HepG2 (cell line): ENCODE measurements around the gene TOB1. TPM values are rescaled to one million over a fixed set of nuclear protein-coding genes. Genes with fewer than 3 reads are reported as not detected.
A peak's percentile ranks its signal among the peaks of the same experiment; 100 is the strongest.

Experiments used
- BRCA1 ChIP-seq: sonication (generic); formaldehyde crosslinking; IDR thresholded peaks from 2 replicates; pipeline ENCODE4 v1.4.0; 2020; ENCODE audit warnings: missing genetic modification reagents
- CBFB ChIP-seq: sonication (generic); formaldehyde crosslinking; IDR thresholded peaks from 2 replicates; pipeline ENCODE4 v1.4.0; 2020; ENCODE audit warnings: missing genetic modification reagents
- FOXK1 ChIP-seq: sonication (generic); formaldehyde crosslinking; IDR thresholded peaks from 2 replicates; pipeline ENCODE4 v1.4.0; 2020; ENCODE audit warnings: low read depth, missing genetic modification reagents, borderline replicate concordance
- HNRNPH1 ChIP-seq: fragments of 200-400 bp; formaldehyde crosslinking; optimal IDR thresholded peaks from 2 replicates; pipeline ENCODE3; 2017; ENCODE audit warnings: mild to moderate bottlenecking, low read depth, low read length
- MNT ChIP-seq: fragments of 450-650 bp; IDR thresholded peaks from 2 replicates; pipeline ENCODE4 v1.6.1; 2016
- POGZ ChIP-seq: sonication (generic); formaldehyde crosslinking; IDR thresholded peaks from 2 replicates; pipeline ENCODE4 v1.4.0; 2020; ENCODE audit warnings: mild to moderate bottlenecking, missing genetic modification reagents
- SCMH1 ChIP-seq: sonication (generic); formaldehyde crosslinking; IDR thresholded peaks from 2 replicates; pipeline ENCODE4 v1.9.0; 2021; ENCODE audit warnings: missing genetic modification reagents, mild to moderate bottlenecking, borderline replicate concordance
- SETDB1 ChIP-seq: sonication (generic); formaldehyde crosslinking; IDR thresholded peaks from 2 replicates; pipeline ENCODE4 v1.5.1; 2020; ENCODE audit warnings: missing genetic modification reagents, mild to moderate bottlenecking, borderline replicate concordance
- SP1 ChIP-seq, 2 experiments: fragments of 450-650 bp in 1 of 2; sonication (generic) in 1 of 2; formaldehyde crosslinking in 1 of 2; IDR thresholded peaks; 2 replicates each; pipeline versions ENCODE4 v1.4.0 to v1.6.1; 2016 to 2020; ENCODE audit warnings: missing genetic modification reagents in 1 of 2
- TAF1 ChIP-seq: sonication (generic); formaldehyde crosslinking; IDR thresholded peaks from 2 replicates; pipeline ENCODE4 v1.4.0; 2020; ENCODE audit warnings: missing genetic modification reagents
- TCF7 ChIP-seq: sonication (generic); IDR thresholded peaks from 2 replicates; pipeline ENCODE4 v1.6.1; 2016; ENCODE audit warnings: antibody characterized with exemption, low read depth
- TP53 ChIP-seq: sonication (generic); formaldehyde crosslinking; conservative IDR thresholded peaks from 2 replicates; pipeline ENCODE4 v1.4.0; 2020; ENCODE audit warnings: missing genetic modification reagents
- ZFP91 ChIP-seq: sonication (generic); formaldehyde crosslinking; IDR thresholded peaks from 2 replicates; pipeline ENCODE4 v1.9.0; 2022; ENCODE audit warnings: missing genetic modification reagents, mild to moderate bottlenecking, borderline replicate concordance
- ZNF143 ChIP-seq: sonication (generic); formaldehyde crosslinking; IDR thresholded peaks from 2 replicates; pipeline ENCODE4 v1.4.0; 2020; ENCODE audit warnings: missing genetic modification reagents
- ZNF33B ChIP-seq: sonication (generic); formaldehyde crosslinking; IDR thresholded peaks from 2 replicates; pipeline ENCODE4 v1.5.1; 2020; ENCODE audit warnings: mild to moderate bottlenecking, missing genetic modification reagents
- ZNF704 ChIP-seq: sonication (generic); formaldehyde crosslinking; IDR thresholded peaks from 2 replicates; pipeline ENCODE4 v1.8.1; 2023; ENCODE audit warnings: mild to moderate bottlenecking, inconsistent platforms, moderate library complexity, missing genetic modification reagents, borderline replicate concordance
- ZNF713 ChIP-seq: sonication (generic); formaldehyde crosslinking; IDR thresholded peaks from 2 replicates; pipeline ENCODE4 v1.4.0; 2020; ENCODE audit warnings: mild to moderate bottlenecking, missing genetic modification reagents
- ZSCAN22 ChIP-seq: sonication (generic); formaldehyde crosslinking; IDR thresholded peaks from 2 replicates; pipeline ENCODE4 v1.4.0; 2020; ENCODE audit warnings: mild to moderate bottlenecking, missing genetic modification reagents
- polyA plus RNA-seq, 8 experiments: library from polyadenylated mRNA; depleted of rRNA in 3 of 8; stranded (reverse) in 7 of 8; unstranded in 1 of 8; fragments of >200 nt; fragmentation: Illumina TruSeq in 4 of 8; extraction: Trizol in 4 of 8; gene quantifications; 2 replicates each; pipeline versions ENCODE4 v1.2.1 to v1.2.3, GENCODE V29; 2011 to 2016; ENCODE audit warnings: low read depth in 4 of 8, missing spikeins in 1 of 8, mixed read lengths in 1 of 8; ENCODE audit not compliant: insufficient read depth in 1 of 8
- total RNA-seq, 5 experiments: library from RNA; depleted of rRNA; stranded (reverse); fragments of >200 nt; fragmentation: Illumina TruSeq; extraction: Trizol; gene quantifications; 2 replicates each; pipeline ENCODE4 v1.2.3, GENCODE V29; 2016; ENCODE audit warnings: low read depth in 1 of 5
- TF ChIP-seq, protein P1 (sequence below): sonication (generic); formaldehyde crosslinking; IDR thresholded peaks from 2 replicates; pipeline ENCODE4 v1.8.0; 2022; ENCODE audit warnings: mild to moderate bottlenecking, missing genetic modification reagents; ENCODE audit not compliant: insufficient replicate concordance
- TF ChIP-seq, protein P2 (sequence below): sonication (generic); formaldehyde crosslinking; IDR thresholded peaks from 2 replicates; pipeline ENCODE4 v1.9.0; 2021; ENCODE audit warnings: missing genetic modification reagents, borderline replicate concordance

TOB1 gene
- total and polyA plus RNA-seq, 2 of the 13 experiments (the other 11 are each of a cell fraction or from before 2014, with no cell fraction given): 21.9 to 57.7 TPM

DNA sequence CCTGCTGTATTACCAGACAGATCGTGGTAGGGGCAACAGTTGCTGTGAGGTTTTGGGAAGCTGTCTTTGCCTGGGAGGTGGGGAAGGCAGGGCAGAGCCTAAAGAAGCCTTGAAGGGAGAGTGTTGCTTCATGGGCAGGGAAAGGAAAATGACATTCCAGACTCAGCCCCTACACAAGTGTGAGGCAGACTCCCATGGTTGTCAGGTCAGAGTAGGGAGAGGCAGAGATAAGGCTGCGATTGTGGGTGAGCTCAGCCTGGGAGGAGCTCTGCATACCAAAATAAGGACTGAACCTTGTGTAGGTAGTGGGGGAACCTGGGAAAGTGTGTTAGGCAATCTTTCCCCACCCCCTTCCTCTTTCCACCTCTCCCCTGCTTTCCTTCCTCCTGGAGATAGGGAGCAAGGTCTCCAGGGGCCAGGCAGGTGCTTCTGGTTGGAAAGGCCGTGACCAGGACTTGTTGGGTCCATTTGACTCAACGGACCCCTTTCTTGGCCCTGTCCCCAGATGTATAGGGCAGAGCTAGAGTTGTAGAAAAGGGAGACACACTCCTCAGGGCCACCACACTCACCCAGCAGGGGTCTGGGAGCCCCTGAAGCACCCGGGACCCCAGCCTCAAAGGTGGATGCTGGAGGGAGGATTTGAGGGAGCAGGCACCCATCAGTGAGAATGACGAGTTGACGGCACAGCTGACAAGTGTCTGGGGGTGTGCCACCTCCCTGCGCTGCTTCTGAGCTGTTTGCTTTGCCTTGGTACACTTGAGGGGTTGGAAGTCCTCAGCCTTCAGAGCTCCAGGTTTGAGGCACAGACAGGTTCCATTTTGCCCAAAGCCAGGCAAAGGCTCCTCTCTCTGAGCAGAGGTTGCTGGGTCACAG lies 18.5 kb upstream of the TOB1 start (continued):
- TF ChIP-seq ZNF704: no peak
- peak; percentile 45 for TF ChIP-seq ZFP91 (CRISPR knock-in tag)
- TF ChIP-seq, protein P1, sequence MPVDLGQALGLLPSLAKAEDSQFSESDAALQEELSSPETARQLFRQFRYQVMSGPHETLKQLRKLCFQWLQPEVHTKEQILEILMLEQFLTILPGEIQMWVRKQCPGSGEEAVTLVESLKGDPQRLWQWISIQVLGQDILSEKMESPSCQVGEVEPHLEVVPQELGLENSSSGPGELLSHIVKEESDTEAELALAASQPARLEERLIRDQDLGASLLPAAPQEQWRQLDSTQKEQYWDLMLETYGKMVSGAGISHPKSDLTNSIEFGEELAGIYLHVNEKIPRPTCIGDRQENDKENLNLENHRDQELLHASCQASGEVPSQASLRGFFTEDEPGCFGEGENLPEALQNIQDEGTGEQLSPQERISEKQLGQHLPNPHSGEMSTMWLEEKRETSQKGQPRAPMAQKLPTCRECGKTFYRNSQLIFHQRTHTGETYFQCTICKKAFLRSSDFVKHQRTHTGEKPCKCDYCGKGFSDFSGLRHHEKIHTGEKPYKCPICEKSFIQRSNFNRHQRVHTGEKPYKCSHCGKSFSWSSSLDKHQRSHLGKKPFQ (CRISPR knock-in tag): no peak
- TF ChIP-seq TP53 (CRISPR knock-in tag): no peak
- TF ChIP-seq ZSCAN22 (CRISPR knock-in tag): no peak
- TF ChIP-seq SCMH1 (CRISPR knock-in tag): no peak
- no peak for TF ChIP-seq ZNF713
- no peak for TF ChIP-seq CBFB (CRISPR knock-in tag)
- TF ChIP-seq SP1 (IDR thresholded peaks at IDR 0.05): no peak
- TF ChIP-seq SP1 (CRISPR knock-in tag; IDR thresholded peaks at IDR 0.05): peak; percentile 34; the same call in 1 of the 2 replicates
- no peak for TF ChIP-seq BRCA1 (CRISPR knock-in tag)
- TF ChIP-seq MNT: no peak
- TF ChIP-seq, protein P2, sequence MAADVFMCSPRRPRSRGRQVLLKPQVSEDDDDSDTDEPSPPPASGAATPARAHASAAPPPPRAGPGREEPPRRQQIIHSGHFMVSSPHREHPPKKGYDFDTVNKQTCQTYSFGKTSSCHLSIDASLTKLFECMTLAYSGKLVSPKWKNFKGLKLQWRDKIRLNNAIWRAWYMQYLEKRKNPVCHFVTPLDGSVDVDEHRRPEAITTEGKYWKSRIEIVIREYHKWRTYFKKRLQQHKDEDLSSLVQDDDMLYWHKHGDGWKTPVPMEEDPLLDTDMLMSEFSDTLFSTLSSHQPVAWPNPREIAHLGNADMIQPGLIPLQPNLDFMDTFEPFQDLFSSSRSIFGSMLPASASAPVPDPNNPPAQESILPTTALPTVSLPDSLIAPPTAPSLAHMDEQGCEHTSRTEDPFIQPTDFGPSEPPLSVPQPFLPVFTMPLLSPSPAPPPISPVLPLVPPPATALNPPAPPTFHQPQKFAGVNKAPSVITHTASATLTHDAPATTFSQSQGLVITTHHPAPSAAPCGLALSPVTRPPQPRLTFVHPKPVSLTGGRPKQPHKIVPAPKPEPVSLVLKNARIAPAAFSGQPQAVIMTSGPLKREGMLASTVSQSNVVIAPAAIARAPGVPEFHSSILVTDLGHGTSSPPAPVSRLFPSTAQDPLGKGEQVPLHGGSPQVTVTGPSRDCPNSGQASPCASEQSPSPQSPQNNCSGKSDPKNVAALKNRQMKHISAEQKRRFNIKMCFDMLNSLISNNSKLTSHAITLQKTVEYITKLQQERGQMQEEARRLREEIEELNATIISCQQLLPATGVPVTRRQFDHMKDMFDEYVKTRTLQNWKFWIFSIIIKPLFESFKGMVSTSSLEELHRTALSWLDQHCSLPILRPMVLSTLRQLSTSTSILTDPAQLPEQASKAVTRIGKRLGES (CRISPR knock-in tag): no peak
- no peak for TF ChIP-seq TCF7
- peak; percentile 51; the same call in 1 of the 2 replicates for TF ChIP-seq TAF1 (CRISPR knock-in tag)
- TF ChIP-seq ZNF33B (CRISPR knock-in tag): no peak
- TF ChIP-seq POGZ (CRISPR knock-in tag): peak; percentile 70; the same call in 1 of the 2 replicates
- no peak for TF ChIP-seq HNRNPH1
- peak; percentile 85 for TF ChIP-seq ZNF143 (CRISPR knock-in tag)
- no peak for TF ChIP-seq SETDB1 (CRISPR knock-in tag)
- peak; percentile 27; the same call in 1 of the 2 replicates for TF ChIP-seq FOXK1 (CRISPR knock-in tag)
